NOMO-1 (cell line): Measurements from ENCODE around the gene ADRB1.

Source experiments
- DNase-seq, 2 experiments: peaks; one replicate each; lab custom pipeline; 2025; ENCODE audit not compliant: unreplicated experiment in 2 of 2; lab: John Stamatoyannopoulos, UW

The ADRB1 gene

GRCh38 chr10:114025611-114026130, 18.0 kb upstream of the ADRB1 start:
- DNase-seq: no peak

- no peak for DNase-seq
Observed at GRCh38 chr10:114026189-114027040, 17.3 kb upstream of the ADRB1 start.

- no peak for DNase-seq
Observed at GRCh38 chr10:114027041-114027394, 16.6 kb upstream of the ADRB1 start.

- no peak for DNase-seq
Observed at GRCh38 chr10:114027951-114028350, 15.7 kb upstream of the ADRB1 start.

GRCh38 chr10:114028425-114028824, 15.2 kb upstream of the ADRB1 start:
- no peak for DNase-seq

- DNase-seq: no peak
Observed at GRCh38 chr10:114029655-114030054, 14.0 kb upstream of the ADRB1 start.

GRCh38 chr10:114030140-114030539, 13.5 kb upstream of the ADRB1 start:
- no peak for DNase-seq

GRCh38 chr10:114031073-114031972, 12.3 kb upstream of the ADRB1 start:
- peak; percentile 51 to 77 for DNase-seq

GRCh38 chr10:114033566-114033965, 10.1 kb upstream of the ADRB1 start:
- no peak for DNase-seq

GRCh38 chr10:114034923-114035645, 8.6 kb upstream of the ADRB1 start:
- no peak for DNase-seq

- DNase-seq: no peak
Observed at GRCh38 chr10:114035791-114036190, 7.9 kb upstream of the ADRB1 start.

GRCh38 chr10:114038819-114039218, 4.8 kb upstream of the ADRB1 start:
- DNase-seq: no peak

- DNase-seq: no peak
Observed at GRCh38 chr10:114041166-114041565, 2.5 kb upstream of the ADRB1 start.

- peak; percentile 35 to 62 for DNase-seq
Observed at GRCh38 chr10:114042895-114043531, 653 bp upstream of the ADRB1 start.

GRCh38 chr10:114044247-114045135, 825 bp downstream of the ADRB1 start:
- no peak for DNase-seq

GRCh38 chr10:114045136-114046086, 1.7 kb downstream of the ADRB1 start:
- no peak for DNase-seq

- no peak for DNase-seq
Observed at GRCh38 chr10:114046087-114046458, 2.4 kb downstream of the ADRB1 start.

GRCh38 chr10:114048472-114048871, 4.8 kb downstream of the ADRB1 start:
- DNase-seq: no peak
